Tibial artery (tissue), 4 donors: ENCODE data around the gene ADGRA3.

Experiments used
- DNase-seq, 2 donors: peaks; one replicate each; pipeline ENCODE4 v3.0.0-alpha.2; 2019
- H3K27ac ChIP-seq, 2 donors: fragments of 200-600 bp; sonication (generic) in 1 of 2; 1 replicate in 1 of 2; 2 replicates in 1 of 2; pipeline ENCODE4 v1.5.1; 2018 to 2019; ENCODE audit warnings: mild to moderate bottlenecking in 1 of 2
- H3K27me3 ChIP-seq, 2 donors: fragments of 200-600 bp; sonication (generic) in 1 of 2; one replicate each; pipeline versions ENCODE4 v1.5.1 to v1.6.0; 2016 to 2019
- H3K36me3 ChIP-seq, 3 donors: fragments of 200-600 bp; sonication (generic) in 2 of 3; one replicate each; pipeline ENCODE4 v1.5.1; 2016 to 2019; ENCODE audit warnings: mild to moderate bottlenecking in 2 of 3
- H3K4me1 ChIP-seq, 4 donors: fragments of 200-600 bp; sonication (generic) in 2 of 4; 1 replicate in 3 of 4; 2 replicates in 1 of 4; pipeline ENCODE4 v1.5.1; 2016 to 2019
- H3K4me3 ChIP-seq, 2 donors: fragments of 200-600 bp; sonication (generic) in 1 of 2; 1 replicate in 1 of 2; 2 replicates in 1 of 2; pipeline ENCODE4 v1.5.1; 2018 to 2019; ENCODE audit warnings: mild to moderate bottlenecking in 2 of 2
- H3K9me3 ChIP-seq, 3 donors: fragments of 200-600 bp; sonication (generic) in 1 of 3; one replicate each; pipeline ENCODE4 v1.5.1; 2016 to 2019
- CTCF ChIP-seq, 2 experiments: fragments of 200-600 bp in 1 of 2; fragments of 450-650 bp in 1 of 2; IDR thresholded peaks; one replicate each; pipeline ENCODE4 v1.5.1; 2017 to 2019; ENCODE audit warnings: antibody characterized with exemption in 2 of 2, mild to moderate bottlenecking in 1 of 2, moderate library complexity in 1 of 2
- intact Hi-C: fragments of 100-400 bp; cut with DNase I; formaldehyde crosslinking; loops from one replicate; pipeline ENCODE4 v1.15.0; 2023; ENCODE audit warnings: low total_unique reads

ADGRA3 gene

GRCh38 chr4:22493523-22493922 lies 22.3 kb downstream of the ADGRA3 start:
- Histone ChIP-seq H3K9me3 (no peaks in the 10 kb centered on the region), H3K36me3 (no peaks in the 10 kb centered on the region), H3K27ac (no peak overlapping the region), H3K27me3 (no peaks in the 10 kb centered on the region), H3K4me3 (no peak overlapping the region), H3K4me1 (peaks cover 0 to 3% (median under 1%) of the 10 kb centered on the region in 4 donors)
- no peak for DNase-seq
- no peak for TF ChIP-seq CTCF (IDR thresholded peaks at IDR 0.05)
- intact Hi-C loops = no loop called here

GRCh38 chr4:22492987-22493386 lies 22.9 kb downstream of the ADGRA3 start:
- Histone ChIP-seq H3K27me3 (no peaks in the 10 kb centered on the region), H3K9me3 (no peaks in the 10 kb centered on the region), H3K27ac (no peak overlapping the region), H3K4me3 (no peak overlapping the region), H3K4me1 (peaks cover 0 to 3% (median 0%) of the 10 kb centered on the region in 4 donors), H3K36me3 (no peaks in the 10 kb centered on the region)
- intact Hi-C loops = no loop called here
- TF ChIP-seq CTCF (IDR thresholded peaks at IDR 0.05) = no peak
- no peak for DNase-seq

- Histone ChIP-seq H3K9me3 (no peaks in the 10 kb centered on the region), H3K4me3 (no peak overlapping the region), H3K27me3 (no peaks in the 10 kb centered on the region), H3K27ac (no peak overlapping the region), H3K4me1 (peaks cover 0 to 3% (median 0%) of the 10 kb centered on the region in 4 donors), H3K36me3 (no peaks in the 10 kb centered on the region)
- TF ChIP-seq CTCF (IDR thresholded peaks at IDR 0.05) = no peak
- no peak for DNase-seq
- intact Hi-C loops = no loop called here
Observed at GRCh38 chr4:22491939-22492338, 23.9 kb downstream of the ADGRA3 start.

GRCh38 chr4:22490718-22491315 lies 25.0 kb downstream of the ADGRA3 start:
- no peaks in the 10 kb centered on the region for H3K27me3 ChIP-seq
- H3K4me3 ChIP-seq = no peak overlapping the region
- intact Hi-C loops = no loop called here
- no peaks in the 10 kb centered on the region for H3K36me3 ChIP-seq
- H3K27ac ChIP-seq = no peak overlapping the region
- DNase-seq = no peak
- H3K4me1 ChIP-seq = peaks cover 0 to 3% (median 0%) of the 10 kb centered on the region in 4 donors
- H3K9me3 ChIP-seq = no peaks in the 10 kb centered on the region
- no peak for TF ChIP-seq CTCF (IDR thresholded peaks at IDR 0.05)

GRCh38 chr4:22488106-22488505 lies 27.8 kb downstream of the ADGRA3 start:
- peaks cover 0 to 3% (median 0%) of the 10 kb centered on the region in 4 donors for H3K4me1 ChIP-seq
- H3K4me3 ChIP-seq = no peak overlapping the region
- no peaks in the 10 kb centered on the region for H3K36me3 ChIP-seq
- no peak for DNase-seq
- H3K27me3 ChIP-seq = no peaks in the 10 kb centered on the region
- no peak for TF ChIP-seq CTCF (IDR thresholded peaks at IDR 0.05)
- H3K27ac ChIP-seq = no peak overlapping the region
- H3K9me3 ChIP-seq = no peaks in the 10 kb centered on the region
- intact Hi-C loops = no loop called here

GRCh38 chr4:22487328-22487727 lies 28.5 kb downstream of the ADGRA3 start:
- Histone ChIP-seq H3K9me3 (no peaks in the 10 kb centered on the region), H3K4me1 (peaks cover 0 to 3% (median 0%) of the 10 kb centered on the region in 4 donors), H3K4me3 (no peak overlapping the region), H3K27ac (no peak overlapping the region), H3K27me3 (no peaks in the 10 kb centered on the region), H3K36me3 (no peaks in the 10 kb centered on the region)
- DNase-seq = no peak
- intact Hi-C loops = no loop called here
- no peak for TF ChIP-seq CTCF (IDR thresholded peaks at IDR 0.05)
